CD1c-positive myeloid dendritic cell (primary cell): Measurements from ENCODE around the gene CYBA.

Experiments
- DNase-seq: peaks from one replicate; pipeline ENCODE4 v3.0.0-alpha.2; 2016; ENCODE audit errors: extremely low spot score

The CYBA gene

GRCh38 chr16:88647178-88648070, 3.4 kb downstream of the CYBA start:
- DNase-seq = no peak

- no peak for DNase-seq
Observed at GRCh38 chr16:88646345-88647034, 4.4 kb downstream of the CYBA start.

GRCh38 chr16:88645941-88646340, 4.9 kb downstream of the CYBA start:
- no peak for DNase-seq

- no peak for DNase-seq
Observed at GRCh38 chr16:88645455-88645854, 5.4 kb downstream of the CYBA start.

- no peak for DNase-seq
Observed at GRCh38 chr16:88643644-88643932, 7.3 kb downstream of the CYBA start.

- no peak for DNase-seq
Observed at GRCh38 chr16:88642881-88643643, 7.8 kb downstream of the CYBA start.

- no peak for DNase-seq
Observed at GRCh38 chr16:88640498-88641247, 10.2 kb downstream of the CYBA start.

- no peak for DNase-seq
Observed at GRCh38 chr16:88640039-88640495, 10.8 kb downstream of the CYBA start.

- DNase-seq = no peak
Observed at GRCh38 chr16:88639231-88640038, 11.4 kb downstream of the CYBA start.

GRCh38 chr16:88638323-88639230, 12.3 kb downstream of the CYBA start, which contains the start of gene IL17C:
TSS of gene IL17C (plus strand) at chr16:88638572. CDS start at chr16:88638642, 70 bp downstream.
- DNase-seq = no peak

GRCh38 chr16:88636488-88637265, 14.2 kb downstream of the CYBA start:
- DNase-seq = no peak

- DNase-seq = no peak
Observed at GRCh38 chr16:88635671-88636319, 15.1 kb downstream of the CYBA start.

- DNase-seq = no peak
Observed at GRCh38 chr16:88634994-88635670, 15.7 kb downstream of the CYBA start.

GRCh38 chr16:88634141-88634993, 16.5 kb downstream of the CYBA start:
- DNase-seq = peak; percentile 84

- peak; percentile 66 for DNase-seq
Observed at GRCh38 chr16:88633684-88634140, 17.1 kb downstream of the CYBA start.

GRCh38 chr16:88632587-88632930, 18.3 kb downstream of the CYBA start:
- DNase-seq = no peak
